HG02571 (cell line): ENCODE results near the gene PAFAH1B1.
"Not testable (repeated sequence)": the region's sequence is repeated elsewhere in the genome, so short reads cannot be mapped to it uniquely, and the experiment has no call there.

Source experiments
- ATAC-seq: cut with Tn5 transposase; IDR thresholded peaks from one replicate; pipeline ENCODE4 v1.9.1; 2021; ENCODE audit warnings: mild to moderate bottlenecking, moderate library complexity; ENCODE audit not compliant: unreplicated experiment

The PAFAH1B1 gene

GRCh38 chr17:2593821-2594721 is 617 bp downstream of the PAFAH1B1 start:
- peak; percentile 42 for ATAC-seq

- ATAC-seq: no peak
These were observed 1.5 kb downstream of the PAFAH1B1 start for GRCh38 chr17:2594722-2595599.

DNA sequence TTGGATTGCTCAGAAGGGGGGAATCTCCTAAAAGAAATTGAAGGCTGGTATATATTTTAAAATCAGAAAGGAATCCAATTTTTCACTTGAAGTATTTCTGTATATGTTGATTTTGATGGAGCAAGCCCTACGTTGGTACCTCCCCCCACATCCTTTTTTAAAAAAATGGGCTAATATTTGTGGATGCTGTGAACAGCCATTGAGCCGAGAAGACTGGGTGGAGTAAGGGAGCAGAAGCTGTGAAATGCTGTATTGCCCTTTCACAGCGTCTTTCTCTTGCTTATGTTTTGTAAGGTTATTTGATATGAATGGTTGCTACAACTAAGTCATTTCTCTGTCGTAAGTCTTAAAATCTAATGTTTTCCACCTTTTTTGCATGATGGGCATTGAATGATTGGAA is 2.3 kb downstream of the PAFAH1B1 start:
- no peak for ATAC-seq

DNA sequence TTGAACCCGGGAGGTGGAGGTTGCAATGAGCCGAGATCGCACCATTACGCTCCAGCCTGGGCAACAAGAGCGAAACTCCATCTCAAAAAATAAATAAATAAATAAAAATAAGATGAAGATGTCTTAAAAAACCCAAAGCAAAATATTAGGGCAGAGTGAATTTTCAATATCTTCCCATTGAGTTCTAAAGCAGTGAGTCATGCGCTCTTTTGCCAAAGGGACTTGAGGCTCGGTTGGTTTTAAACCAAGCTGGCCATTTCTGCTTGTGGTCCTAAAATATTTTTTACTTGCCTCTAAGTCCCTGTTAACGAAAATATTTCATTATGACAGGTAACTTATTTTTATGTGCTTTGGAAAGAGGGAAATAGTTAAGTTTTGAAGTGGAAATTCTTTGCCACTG is 4.7 kb downstream of the PAFAH1B1 start:
- no peak for ATAC-seq

DNA sequence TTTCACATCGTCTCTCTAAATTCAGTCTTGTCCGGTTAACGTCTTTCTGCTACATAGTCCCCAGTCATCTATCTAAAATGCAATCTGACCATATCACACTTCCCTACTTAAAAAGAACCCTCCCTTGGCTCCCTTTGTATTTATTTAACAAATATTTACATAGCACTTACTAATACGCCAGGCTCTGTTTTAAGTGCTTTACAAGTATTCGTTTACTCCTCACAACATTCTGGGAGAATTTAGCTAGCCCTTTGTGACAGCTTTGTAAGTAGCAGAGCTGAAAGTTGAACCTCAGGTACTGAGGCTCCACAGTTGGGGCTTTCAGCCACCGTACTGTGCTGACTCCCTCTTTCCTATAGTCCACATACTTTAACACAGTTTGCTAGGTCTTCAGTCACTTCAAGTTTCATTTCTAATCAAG is 9.2 kb downstream of the PAFAH1B1 start:
- ATAC-seq: no peak

GRCh38 chr17:2608350-2608913 is 15.0 kb downstream of the PAFAH1B1 start:
- ATAC-seq: no peak

DNA sequence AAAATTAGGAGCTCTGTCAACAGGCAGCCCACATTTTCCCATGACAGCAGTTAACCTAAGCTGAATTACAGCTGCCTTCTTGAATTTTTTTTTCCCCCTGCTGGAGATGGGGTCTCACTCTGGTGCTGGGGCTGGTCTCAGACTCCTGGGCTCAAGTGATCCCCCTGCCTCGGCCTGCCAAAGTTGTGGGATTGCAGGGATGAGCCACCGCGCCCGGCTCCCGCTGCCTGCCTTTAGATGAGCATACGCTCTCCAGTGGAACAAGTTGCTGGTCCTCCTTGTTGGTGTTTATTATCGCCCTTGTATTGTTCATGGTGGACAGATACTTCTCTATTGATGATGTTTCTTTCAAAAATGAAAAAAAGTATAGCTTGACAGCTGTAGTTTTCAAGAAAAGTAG is 15.6 kb downstream of the PAFAH1B1 start:
- no peak for ATAC-seq

- ATAC-seq: no peak
These were observed 17.0 kb downstream of the PAFAH1B1 start for GRCh38 chr17:2610195-2611175.

DNA sequence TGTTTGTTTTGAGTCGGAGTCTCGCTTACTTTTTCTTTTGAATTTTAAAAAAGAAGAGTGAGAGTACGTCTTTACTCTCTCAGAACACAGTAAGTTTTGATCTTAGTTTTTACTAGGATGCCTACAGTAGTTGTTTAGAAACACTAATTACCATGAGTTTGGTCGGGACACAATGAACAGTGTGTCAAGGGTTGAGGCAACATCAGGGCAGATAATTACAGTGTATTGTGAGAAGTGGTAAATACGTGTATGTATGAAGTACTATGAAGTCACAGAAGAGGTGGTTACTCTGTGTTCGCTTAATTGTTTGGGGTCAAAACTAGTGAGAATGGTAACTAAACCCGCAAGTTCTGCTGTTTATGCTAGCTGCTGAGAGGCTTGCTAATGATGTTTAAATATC is 18.2 kb downstream of the PAFAH1B1 start:
- ATAC-seq: no peak

DNA sequence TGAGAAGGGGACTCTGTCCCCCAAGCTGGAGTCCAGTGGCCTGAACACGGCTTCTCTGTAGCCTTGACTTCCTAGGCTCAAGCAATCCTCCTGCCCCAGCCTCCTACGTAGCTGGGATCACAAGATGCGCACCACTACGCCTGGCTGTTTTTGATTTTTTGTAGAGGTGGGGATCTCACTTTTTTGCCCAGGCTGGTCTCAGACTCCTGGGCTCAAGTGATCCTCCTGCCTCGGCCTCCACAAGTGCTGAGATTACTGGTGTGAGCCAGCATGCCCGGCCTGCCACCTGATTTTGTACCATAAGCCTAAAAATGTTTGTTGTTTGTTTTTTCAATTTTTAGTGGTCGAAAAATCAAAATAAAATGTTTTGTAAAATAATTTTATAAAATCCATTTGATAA is 19.2 kb downstream of the PAFAH1B1 start:
- no peak for ATAC-seq

- ATAC-seq: no peak
These were observed 19.8 kb downstream of the PAFAH1B1 start for GRCh38 chr17:2613089-2613808.

DNA sequence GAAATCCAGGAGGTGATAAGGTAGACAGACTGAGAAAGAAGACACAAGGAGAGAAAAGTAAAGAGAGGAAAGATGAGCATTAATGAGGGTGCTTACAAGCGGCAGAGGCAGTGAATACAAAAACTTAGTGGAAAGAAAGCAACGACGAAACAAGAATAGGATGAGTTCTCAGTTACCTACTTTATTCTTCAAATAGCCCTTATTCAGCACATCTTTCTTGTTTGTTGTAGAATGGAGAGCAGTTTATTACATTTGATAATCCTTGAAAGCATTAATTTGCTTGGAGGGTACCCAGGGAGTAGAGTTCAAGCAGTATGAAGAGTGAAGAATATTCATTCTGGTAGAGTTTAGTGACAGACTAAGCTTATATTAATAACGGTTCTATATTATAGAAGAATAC is 22.4 kb downstream of the PAFAH1B1 start:
- ATAC-seq: no peak

DNA sequence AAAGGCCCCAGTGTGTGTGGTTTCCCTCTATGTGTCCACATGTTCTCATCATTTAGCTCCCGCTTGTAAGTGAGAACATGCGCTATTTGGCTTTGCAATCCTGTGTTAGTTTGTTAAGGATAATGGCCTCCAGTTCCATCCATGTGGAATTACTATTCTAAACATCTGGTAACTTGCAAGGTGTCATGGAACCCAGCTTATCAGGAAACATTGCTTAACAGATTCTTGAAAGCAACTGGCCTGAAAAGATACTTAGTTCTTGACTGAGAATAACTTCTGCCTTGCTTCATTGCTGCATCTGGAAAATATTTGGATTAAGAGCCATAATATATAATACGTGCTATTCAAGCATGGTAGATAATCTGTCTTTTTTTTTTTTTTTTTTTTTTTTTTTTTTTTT is 27.8 kb downstream of the PAFAH1B1 start:
- no peak for ATAC-seq

- ATAC-seq: not testable (repeated sequence)
These were observed 28.5 kb downstream of the PAFAH1B1 start for GRCh38 chr17:2621951-2622405.

GRCh38 chr17:2622721-2623301 is 29.4 kb downstream of the PAFAH1B1 start:
- not testable (repeated sequence) for ATAC-seq

- no peak for ATAC-seq
These were observed 30.9 kb downstream of the PAFAH1B1 start for GRCh38 chr17:2624292-2624731.

DNA sequence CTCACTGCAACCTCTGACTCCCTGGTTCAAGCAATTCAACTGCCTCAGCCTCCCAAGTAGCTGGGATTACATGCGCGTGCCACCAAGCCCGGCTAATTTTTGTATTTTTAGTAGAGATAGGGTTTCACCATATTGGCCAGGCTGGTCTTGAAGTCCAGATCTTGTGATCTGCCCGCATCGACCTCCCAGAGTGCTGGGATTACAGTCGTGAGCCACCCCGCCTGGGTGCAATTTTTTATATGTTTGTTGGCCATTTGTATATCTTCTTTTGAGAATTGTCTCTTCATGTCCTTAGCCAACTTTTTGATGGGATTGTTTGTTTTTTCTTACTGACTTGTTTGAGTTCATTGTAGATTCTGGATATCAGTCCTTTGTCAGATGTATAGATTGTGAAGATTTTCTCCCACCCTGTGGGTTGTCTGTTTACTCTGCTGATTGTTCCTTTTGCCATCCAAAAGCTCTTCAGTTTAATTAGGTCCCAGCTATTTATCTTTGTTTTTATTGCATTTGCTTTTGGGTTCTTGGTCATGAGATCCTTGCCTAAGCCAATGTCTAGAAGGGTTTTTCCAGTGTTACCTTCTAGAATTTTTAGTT is 33.3 kb downstream of the PAFAH1B1 start:
- ATAC-seq: not testable (repeated sequence)

- ATAC-seq: not testable (repeated sequence)
These were observed 35.5 kb downstream of the PAFAH1B1 start for GRCh38 chr17:2628922-2629321.

DNA sequence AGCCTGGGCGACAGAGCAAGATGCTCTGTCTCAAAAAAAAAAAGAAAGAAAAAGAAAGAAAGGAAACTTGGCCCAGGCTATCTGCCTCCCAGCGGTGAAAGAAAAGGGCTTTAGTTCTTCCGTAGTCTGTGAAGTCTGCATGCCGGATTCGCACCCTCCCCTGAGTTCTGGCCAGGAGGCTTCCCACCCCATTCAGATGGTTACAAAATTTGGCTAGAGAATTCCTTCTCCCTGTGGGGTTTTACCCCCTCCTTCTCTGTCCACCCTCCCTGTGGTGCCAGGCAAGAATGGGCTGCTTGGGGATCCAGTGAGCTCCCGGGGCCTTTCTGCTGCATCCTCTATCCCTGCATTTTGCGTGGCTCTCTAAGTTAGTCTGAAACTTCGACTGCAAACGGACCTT is 37.8 kb downstream of the PAFAH1B1 start:
- no peak for ATAC-seq
